ENCODE data around the gene ZWILCH. TPM values are rescaled to one million over a fixed set of nuclear protein-coding genes. Genes with fewer than 3 reads are reported as not detected.

ZWILCH gene
- total RNA-seq, 1 experiment from 2014 or later: 39.9 TPM

DNA sequence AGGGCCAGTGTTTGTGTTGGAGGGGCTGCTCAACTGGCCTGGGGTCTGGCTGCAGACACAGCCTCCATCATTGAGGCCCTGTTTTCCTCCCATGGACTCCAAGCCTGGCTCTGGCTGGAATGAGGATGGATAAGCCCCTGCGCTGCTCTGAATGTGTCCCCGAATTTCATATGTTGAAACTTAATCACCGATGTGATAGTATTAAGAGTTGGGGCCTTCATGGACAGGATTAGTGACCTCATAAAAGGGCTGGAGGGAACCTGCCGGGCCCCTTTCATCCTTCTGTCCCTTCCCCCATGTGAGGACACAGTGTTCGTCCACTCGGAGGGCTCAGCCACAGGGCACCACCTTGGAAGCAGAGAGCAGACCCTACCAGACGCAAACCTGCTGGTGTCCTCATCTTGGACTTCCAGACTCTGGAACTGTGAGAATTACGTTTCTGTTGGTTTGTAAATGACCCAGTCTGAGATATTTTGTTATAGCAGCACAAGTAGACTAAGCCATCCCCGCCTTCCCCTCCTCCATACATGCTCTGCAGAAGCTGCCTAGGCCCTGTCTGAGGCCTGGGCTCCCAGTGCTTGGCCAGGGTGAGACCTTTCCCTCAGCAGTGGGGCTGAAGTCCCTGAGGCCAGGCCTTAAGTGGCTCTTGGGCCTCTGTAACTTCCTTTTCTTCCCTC, 64.5 kb downstream of the ZWILCH start:
- ATAC-seq (no peak), DNase-seq (ENCODE audit: low read depth, low spot score) (no peak)
- ChIA-PET POLR2A (no interaction called here), CTCF (no interaction called here)
- intact Hi-C loops (cut with micrococcal nuclease; ENCODE audit: unreplicated experiment): no loop called here
- Histone ChIP-seq H3K36me3 (ENCODE audit: control insufficient read depth, insufficient read depth, low read length) (no peaks in the 10 kb centered on the region), H3K27ac (ENCODE audit: low read length) (no peak overlapping the region), H3K4me1 (ENCODE audit: control insufficient read depth, insufficient read depth, low read length) (peaks cover 7% of the 10 kb centered on the region; the same call in 1 of the 2 replicates), H3K27me3 (ENCODE audit: control insufficient read depth, insufficient read depth, low read length) (no peaks in the 10 kb centered on the region), H3K9me3 (ENCODE audit: control insufficient read depth, insufficient read depth, low read depth, low read length) (no peaks in the 10 kb centered on the region), H3K4me3 (ENCODE audit: low read depth in 2 of 2, low read length in 2 of 2) (no peak overlapping the region)
- no TSS peak for BruUV-seq (replicated peaks)
- in situ Hi-C loops (cut with HindIII; ENCODE audit: low pct_unique_long_range_greater_than_20kb, low sequenced_read_pairs): no loop called here
- no peak for TF ChIP-seq SIN3A (IDR thresholded peaks at IDR 0.05; ENCODE audit: borderline replicate concordance, insufficient read depth, low read depth, low read length)
- no peak for TF ChIP-seq POLR2AphosphoS5 (IDR thresholded peaks at IDR 0.05; ENCODE audit: low read depth, low read length)
- no peak for TF ChIP-seq TCF7L2 (IDR thresholded peaks at IDR 0.05; ENCODE audit: low read depth, low read length)
- TF ChIP-seq, protein P1, sequence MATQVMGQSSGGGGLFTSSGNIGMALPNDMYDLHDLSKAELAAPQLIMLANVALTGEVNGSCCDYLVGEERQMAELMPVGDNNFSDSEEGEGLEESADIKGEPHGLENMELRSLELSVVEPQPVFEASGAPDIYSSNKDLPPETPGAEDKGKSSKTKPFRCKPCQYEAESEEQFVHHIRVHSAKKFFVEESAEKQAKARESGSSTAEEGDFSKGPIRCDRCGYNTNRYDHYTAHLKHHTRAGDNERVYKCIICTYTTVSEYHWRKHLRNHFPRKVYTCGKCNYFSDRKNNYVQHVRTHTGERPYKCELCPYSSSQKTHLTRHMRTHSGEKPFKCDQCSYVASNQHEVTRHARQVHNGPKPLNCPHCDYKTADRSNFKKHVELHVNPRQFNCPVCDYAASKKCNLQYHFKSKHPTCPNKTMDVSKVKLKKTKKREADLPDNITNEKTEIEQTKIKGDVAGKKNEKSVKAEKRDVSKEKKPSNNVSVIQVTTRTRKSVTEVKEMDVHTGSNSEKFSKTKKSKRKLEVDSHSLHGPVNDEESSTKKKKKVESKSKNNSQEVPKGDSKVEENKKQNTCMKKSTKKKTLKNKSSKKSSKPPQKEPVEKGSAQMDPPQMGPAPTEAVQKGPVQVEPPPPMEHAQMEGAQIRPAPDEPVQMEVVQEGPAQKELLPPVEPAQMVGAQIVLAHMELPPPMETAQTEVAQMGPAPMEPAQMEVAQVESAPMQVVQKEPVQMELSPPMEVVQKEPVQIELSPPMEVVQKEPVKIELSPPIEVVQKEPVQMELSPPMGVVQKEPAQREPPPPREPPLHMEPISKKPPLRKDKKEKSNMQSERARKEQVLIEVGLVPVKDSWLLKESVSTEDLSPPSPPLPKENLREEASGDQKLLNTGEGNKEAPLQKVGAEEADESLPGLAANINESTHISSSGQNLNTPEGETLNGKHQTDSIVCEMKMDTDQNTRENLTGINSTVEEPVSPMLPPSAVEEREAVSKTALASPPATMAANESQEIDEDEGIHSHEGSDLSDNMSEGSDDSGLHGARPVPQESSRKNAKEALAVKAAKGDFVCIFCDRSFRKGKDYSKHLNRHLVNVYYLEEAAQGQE (IDR thresholded peaks at IDR 0.05; ENCODE audit: insufficient read depth in 1 of 2, low read depth in 2 of 2, low read length in 1 of 2): no peak
- no peak for TF ChIP-seq CTCF (IDR thresholded peaks at IDR 0.05)

DNA sequence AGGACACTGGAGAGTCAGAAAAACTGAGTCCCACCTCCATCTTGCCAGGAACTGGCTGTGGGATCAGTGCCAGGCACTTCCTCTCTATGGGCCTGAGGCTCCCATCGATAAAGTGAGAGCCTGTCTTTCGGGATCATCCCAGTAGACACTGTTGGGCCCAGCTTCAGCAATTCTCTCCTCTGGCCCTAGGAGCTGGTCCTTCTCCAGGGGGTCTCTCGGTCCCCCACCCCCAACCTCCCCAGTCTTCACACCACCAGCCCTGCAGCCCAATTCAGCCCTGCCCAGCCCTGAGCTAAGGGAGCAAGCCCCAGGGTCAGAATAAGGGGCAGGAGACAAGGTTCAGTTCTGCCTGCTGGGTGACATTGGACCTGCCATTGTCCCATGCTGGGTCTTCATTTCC, 65.2 kb downstream of the ZWILCH start:
- CTCF ChIA-PET: no interaction called here
- DNase-seq (ENCODE audit: low read depth, low spot score): no peak
- Histone ChIP-seq H3K27ac (ENCODE audit: low read length) (no peak overlapping the region), H3K27me3 (ENCODE audit: control insufficient read depth, insufficient read depth, low read length) (no peaks in the 10 kb centered on the region), H3K36me3 (ENCODE audit: control insufficient read depth, insufficient read depth, low read length) (no peaks in the 10 kb centered on the region), H3K9me3 (ENCODE audit: control insufficient read depth, insufficient read depth, low read depth, low read length) (no peaks in the 10 kb centered on the region), H3K4me1 (ENCODE audit: control insufficient read depth, insufficient read depth, low read length) (peaks cover 5% of the 10 kb centered on the region; the same call in 1 of the 2 replicates), H3K4me3 (ENCODE audit: low read depth in 2 of 2, low read length in 2 of 2) (no peak overlapping the region)
- in situ Hi-C loops (cut with HindIII; ENCODE audit: low pct_unique_long_range_greater_than_20kb, low sequenced_read_pairs) (no loop called here), intact Hi-C loops (cut with micrococcal nuclease; ENCODE audit: unreplicated experiment) (no loop called here)
- TF ChIP-seq POLR2AphosphoS5 (IDR thresholded peaks at IDR 0.05; ENCODE audit: low read depth, low read length): no peak
- no peak for ATAC-seq
- BruUV-seq (replicated peaks): no TSS peak
- POLR2A ChIA-PET: no interaction called here

- ChIA-PET CTCF (interaction anchor here (0.7 kb wide), 1 partner anchor 28 kb away, joined by 3 read pairs; no protein-coding TSS in a partner anchor), POLR2A (no interaction called here)
- BruUV-seq (replicated peaks): no TSS peak
- DNase-seq (ENCODE audit: low read depth, low spot score): no peak
- TF ChIP-seq, protein P1 (IDR thresholded peaks at IDR 0.05; ENCODE audit: insufficient read depth in 1 of 2, low read depth in 2 of 2, low read length in 1 of 2): no peak
- H3K4me1 ChIP-seq (ENCODE audit: control insufficient read depth, insufficient read depth, low read length): peaks cover 3% of the 10 kb centered on the region; the same call in 1 of the 2 replicates
- no peak overlapping the region for H3K27ac ChIP-seq (ENCODE audit: low read length)
- no peaks in the 10 kb centered on the region for H3K27me3 ChIP-seq (ENCODE audit: control insufficient read depth, insufficient read depth, low read length)
- in situ Hi-C loops (cut with HindIII; ENCODE audit: low pct_unique_long_range_greater_than_20kb, low sequenced_read_pairs): no loop called here
- intact Hi-C loops (cut with micrococcal nuclease; ENCODE audit: unreplicated experiment): no loop called here
- H3K36me3 ChIP-seq (ENCODE audit: control insufficient read depth, insufficient read depth, low read length): no peaks in the 10 kb centered on the region
- no peak overlapping the region for H3K4me3 ChIP-seq (ENCODE audit: low read depth in 2 of 2, low read length in 2 of 2)
- ATAC-seq: no peak
- no peaks in the 10 kb centered on the region for H3K9me3 ChIP-seq (ENCODE audit: control insufficient read depth, insufficient read depth, low read depth, low read length)
Observed at GRCh38 chr15:66570842-66571478, 65.8 kb downstream of the ZWILCH start.
